ENCODE measurements around the gene SNRPD2. TPM values are rescaled to one million over a fixed set of nuclear protein-coding genes. Genes with fewer than 3 reads are reported as not detected.

SNRPD2 gene
- 310 to 361 TPM (median 314 TPM) in 3 replicates for total RNA-seq
- long read RNA-seq, transcript SNRPD2-201 (3 exons, 901 nt) = major isoform, 140 of 145 reads
- long read RNA-seq, partial matches to known transcripts = 3 of 145 reads
- long read RNA-seq, other reads (novel, unspliced or antisense) = 2 of 145 reads

DNA sequence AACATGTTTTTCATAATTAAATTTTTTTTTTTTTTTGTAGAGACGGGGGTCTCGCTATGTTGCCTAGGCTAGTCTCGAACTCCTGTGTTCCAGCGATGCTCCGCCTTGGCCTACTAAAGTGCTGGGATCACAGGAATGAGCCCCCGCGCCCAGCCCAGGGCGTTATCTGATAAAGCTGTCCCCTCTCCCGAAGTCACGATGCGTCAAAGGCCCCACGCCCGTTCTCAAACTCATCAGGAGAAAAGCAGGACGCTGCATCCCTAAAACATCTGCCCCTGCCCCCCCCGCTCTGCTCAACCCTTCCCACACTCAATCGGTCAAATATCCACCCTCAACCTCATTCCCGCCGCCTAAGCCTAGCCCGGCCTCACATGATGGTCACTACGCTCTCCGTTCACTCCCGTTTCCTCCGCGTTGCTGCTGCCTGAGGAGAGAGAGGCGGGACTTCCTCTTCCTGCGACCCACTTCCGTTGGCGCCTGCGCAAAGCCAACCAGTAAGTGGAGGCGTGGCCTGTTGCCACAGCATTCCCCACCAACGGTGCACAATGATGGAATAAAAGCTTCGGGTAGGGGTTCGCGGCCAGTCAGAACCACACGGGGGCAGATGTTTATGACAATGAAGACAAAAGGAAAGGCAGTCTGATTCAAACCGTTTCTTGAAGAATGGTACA is at the start of gene SNRPD2:
SNRPD2 (minus strand) TSS at position 438 of the 671 bp plus-strand sequence; CDS start at position 373, 65 bp downstream.
- peak; percentile 97 for DNase-seq (ENCODE audit: low spot score)
- H3K4me3 Mint-ChIP-seq (ENCODE audit: unreplicated experiment) = peak within 1 kb of the TSS; percentile 92
- peaks cover 21% of the 10 kb centered on the region for H3K4me1 Mint-ChIP-seq (ENCODE audit: low read depth)
- peak within 1 kb of the TSS; percentile 99 for H3K27ac Mint-ChIP-seq (ENCODE audit: unreplicated experiment)
- H3K9me3 Mint-ChIP-seq (ENCODE audit: low read depth) = no peaks in the 10 kb centered on the region
- TF ChIP-seq, protein P1, sequence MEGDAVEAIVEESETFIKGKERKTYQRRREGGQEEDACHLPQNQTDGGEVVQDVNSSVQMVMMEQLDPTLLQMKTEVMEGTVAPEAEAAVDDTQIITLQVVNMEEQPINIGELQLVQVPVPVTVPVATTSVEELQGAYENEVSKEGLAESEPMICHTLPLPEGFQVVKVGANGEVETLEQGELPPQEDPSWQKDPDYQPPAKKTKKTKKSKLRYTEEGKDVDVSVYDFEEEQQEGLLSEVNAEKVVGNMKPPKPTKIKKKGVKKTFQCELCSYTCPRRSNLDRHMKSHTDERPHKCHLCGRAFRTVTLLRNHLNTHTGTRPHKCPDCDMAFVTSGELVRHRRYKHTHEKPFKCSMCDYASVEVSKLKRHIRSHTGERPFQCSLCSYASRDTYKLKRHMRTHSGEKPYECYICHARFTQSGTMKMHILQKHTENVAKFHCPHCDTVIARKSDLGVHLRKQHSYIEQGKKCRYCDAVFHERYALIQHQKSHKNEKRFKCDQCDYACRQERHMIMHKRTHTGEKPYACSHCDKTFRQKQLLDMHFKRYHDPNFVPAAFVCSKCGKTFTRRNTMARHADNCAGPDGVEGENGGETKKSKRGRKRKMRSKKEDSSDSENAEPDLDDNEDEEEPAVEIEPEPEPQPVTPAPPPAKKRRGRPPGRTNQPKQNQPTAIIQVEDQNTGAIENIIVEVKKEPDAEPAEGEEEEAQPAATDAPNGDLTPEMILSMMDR (IDR thresholded peaks at IDR 0.05) = no peak
- H3K27me3 Mint-ChIP-seq (ENCODE audit: low read depth) = no peaks in the 10 kb centered on the region
- peaks cover 10% of the 10 kb centered on the region for H3K36me3 Mint-ChIP-seq (ENCODE audit: low read depth)

DNA sequence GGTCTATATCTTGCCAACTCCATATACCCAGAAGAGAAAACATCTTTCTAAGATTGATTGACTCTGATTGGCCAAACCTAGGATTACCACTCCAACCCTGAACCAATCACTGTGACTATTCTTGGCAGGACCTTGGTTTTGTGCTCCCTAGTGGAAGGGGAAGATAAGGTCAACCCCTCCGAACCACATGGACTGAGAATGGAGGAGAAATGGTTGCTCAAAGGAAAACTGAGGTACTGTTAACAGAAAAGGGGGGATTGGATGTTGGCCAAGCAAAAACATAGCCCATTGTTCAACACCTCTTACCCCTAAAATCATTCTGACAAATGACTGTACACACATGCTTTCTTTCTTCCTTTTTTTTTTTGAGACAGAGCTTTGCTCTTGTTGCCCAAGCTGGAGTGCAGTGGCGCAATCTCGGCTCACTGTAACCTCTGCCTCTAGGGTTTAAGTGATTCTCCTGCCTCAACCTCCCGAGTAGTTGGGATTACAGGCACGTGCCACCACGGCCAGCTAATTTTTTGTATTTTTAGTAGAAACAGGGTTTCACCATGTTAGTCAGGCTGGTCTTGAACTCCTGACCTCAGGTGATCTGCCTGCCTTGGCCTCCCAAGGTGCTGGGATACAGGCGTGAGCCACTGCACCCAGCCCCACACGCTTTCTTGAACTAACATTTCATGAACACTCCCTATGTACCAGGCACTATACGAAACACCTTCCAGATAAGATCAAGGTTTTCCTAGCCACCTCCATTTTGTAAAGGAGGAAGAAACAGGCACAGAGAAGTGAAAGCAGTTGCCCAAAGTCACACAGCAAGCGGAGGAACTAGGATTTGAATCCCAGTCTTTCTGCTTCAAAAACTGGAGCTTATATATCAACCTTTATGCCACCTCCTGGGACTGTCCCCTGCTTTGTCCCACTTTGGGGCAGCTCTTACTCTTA is 48.0 kb upstream of the SNRPD2 start:
- H3K27me3 Mint-ChIP-seq (ENCODE audit: low read depth) = no peaks in the 10 kb centered on the region
- H3K27ac Mint-ChIP-seq (ENCODE audit: unreplicated experiment) = no peak overlapping the region
- H3K4me3 Mint-ChIP-seq (ENCODE audit: unreplicated experiment) = no peak overlapping the region
- H3K36me3 Mint-ChIP-seq (ENCODE audit: low read depth) = no peaks in the 10 kb centered on the region
- no peak for DNase-seq (ENCODE audit: low spot score)
- no peaks in the 10 kb centered on the region for H3K9me3 Mint-ChIP-seq (ENCODE audit: low read depth)
- TF ChIP-seq, protein P1 (IDR thresholded peaks at IDR 0.05) = no peak
- no peaks in the 10 kb centered on the region for H3K4me1 Mint-ChIP-seq (ENCODE audit: low read depth)

DNA sequence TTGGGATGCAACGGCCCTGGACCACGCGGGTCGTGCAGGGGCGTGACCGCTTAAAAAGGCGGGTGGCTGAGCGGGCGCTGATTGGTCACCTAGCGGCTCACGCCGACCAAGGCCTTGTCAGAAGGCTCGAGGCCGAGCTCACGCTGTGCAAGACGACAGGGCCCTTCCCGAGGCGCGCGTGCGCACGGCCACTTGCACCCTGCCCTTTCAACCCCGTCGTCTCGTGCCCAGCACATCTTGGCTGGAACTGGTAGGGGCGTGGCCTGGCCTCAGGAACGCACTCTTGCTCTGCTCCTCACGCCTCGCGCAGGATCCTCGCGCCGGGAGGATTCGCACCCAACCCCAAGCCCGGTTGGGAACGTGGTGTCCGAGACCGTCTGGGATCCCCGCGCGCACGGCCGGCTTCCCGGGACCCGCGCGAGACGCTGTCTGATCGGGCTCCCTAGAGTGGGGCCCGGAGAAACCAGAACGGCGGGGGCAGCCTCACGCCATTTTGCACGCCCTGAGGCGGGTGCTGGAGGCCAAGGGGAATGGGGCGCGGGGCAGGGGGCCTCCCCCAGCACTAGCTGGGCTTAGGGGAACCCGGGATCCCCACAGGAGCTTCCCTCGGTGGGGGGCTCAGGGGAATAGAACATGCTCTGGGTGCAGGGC is 41.5 kb upstream of the SNRPD2 start, which contains the start of gene MEIOSIN:
MEIOSIN (plus strand) TSS at position 280 of the 651 bp plus-strand sequence. CDS start 1,938 bp downstream, outside the sequence.
- H3K4me3 Mint-ChIP-seq (ENCODE audit: unreplicated experiment) = no peak within 1 kb of the TSS
- DNase-seq (ENCODE audit: low spot score) = no peak
- H3K27me3 Mint-ChIP-seq (ENCODE audit: low read depth) = no peaks in the 10 kb centered on the region
- H3K36me3 Mint-ChIP-seq (ENCODE audit: low read depth) = no peaks in the 10 kb centered on the region
- no peak within 1 kb of the TSS for H3K27ac Mint-ChIP-seq (ENCODE audit: unreplicated experiment)
- no peaks in the 10 kb centered on the region for H3K9me3 Mint-ChIP-seq (ENCODE audit: low read depth)
- TF ChIP-seq, protein P1 (IDR thresholded peaks at IDR 0.05) = no peak
- peaks cover 16% of the 10 kb centered on the region for H3K4me1 Mint-ChIP-seq (ENCODE audit: low read depth)

DNA sequence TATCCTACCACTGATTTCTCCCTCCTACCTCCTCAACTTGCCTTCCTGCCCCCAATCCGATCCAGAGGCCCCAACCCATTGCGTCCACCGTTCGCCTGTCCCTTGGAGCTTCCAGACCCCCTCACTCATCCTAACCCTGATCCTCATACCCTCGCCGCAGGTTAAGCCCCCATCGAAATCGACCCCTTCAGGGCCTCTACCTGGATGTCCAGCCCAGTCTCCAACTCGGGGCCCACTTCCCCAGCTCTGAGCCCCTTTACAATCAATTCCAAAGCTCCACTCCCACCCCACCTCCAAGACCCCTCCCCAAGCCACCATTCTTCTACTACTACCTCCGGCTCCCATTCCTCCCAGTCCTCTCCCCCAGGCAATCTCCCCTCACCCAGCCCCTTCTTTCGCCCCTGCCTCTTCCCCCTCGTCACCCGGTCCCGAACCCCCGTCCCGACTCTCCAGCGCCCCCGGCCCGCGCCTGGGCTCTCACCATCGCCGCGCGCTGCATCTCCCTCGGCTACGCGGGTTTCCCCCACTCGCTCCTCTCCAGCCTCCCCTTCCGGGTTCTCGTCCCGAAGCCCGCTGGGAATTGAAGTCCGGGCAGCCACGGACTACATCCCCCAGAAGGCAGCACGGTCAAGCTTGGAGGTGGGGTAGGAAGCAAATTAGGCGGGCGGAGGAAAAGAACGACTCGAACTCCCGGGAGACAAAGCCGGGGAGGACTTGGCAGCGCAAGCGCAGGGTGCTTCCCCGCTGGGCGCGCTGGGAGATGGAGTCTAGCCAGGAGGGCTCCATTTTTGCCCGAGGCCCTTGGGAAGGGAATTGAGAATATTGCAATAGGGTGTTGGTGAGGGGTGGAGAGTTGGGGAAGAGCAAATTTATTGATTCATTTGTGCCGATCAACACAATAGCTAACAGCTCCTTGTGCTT is 38.9 kb upstream of the SNRPD2 start, which contains the start of gene FBXO46:
FBXO46 (minus strand) TSS at position 529 of the 921 bp plus-strand sequence. CDS start 17,401 bp downstream, outside the sequence.
- TF ChIP-seq, protein P1 (IDR thresholded peaks at IDR 0.05) = peak; percentile 37
- H3K27me3 Mint-ChIP-seq (ENCODE audit: low read depth) = no peaks in the 10 kb centered on the region
- peak; percentile 98 for DNase-seq (ENCODE audit: low spot score)
- no peaks in the 10 kb centered on the region for H3K9me3 Mint-ChIP-seq (ENCODE audit: low read depth)
- H3K4me1 Mint-ChIP-seq (ENCODE audit: low read depth) = peaks cover 20% of the 10 kb centered on the region
- peak within 1 kb of the TSS; percentile 98 for H3K4me3 Mint-ChIP-seq (ENCODE audit: unreplicated experiment)
- peak within 1 kb of the TSS; percentile 94 for H3K27ac Mint-ChIP-seq (ENCODE audit: unreplicated experiment)
- H3K36me3 Mint-ChIP-seq (ENCODE audit: low read depth) = no peaks in the 10 kb centered on the region
